HG02759 (cell line): Measurements from ENCODE around the gene WDR1.
A peak's percentile ranks its signal among the peaks of the same experiment; 100 is the strongest.

Source experiments
- ATAC-seq: cut with Tn5 transposase; IDR thresholded peaks from one replicate; pipeline ENCODE4 v1.9.1; 2021; ENCODE audit warnings: mild to moderate bottlenecking, moderate library complexity; ENCODE audit not compliant: unreplicated experiment

Gene WDR1, protein sequence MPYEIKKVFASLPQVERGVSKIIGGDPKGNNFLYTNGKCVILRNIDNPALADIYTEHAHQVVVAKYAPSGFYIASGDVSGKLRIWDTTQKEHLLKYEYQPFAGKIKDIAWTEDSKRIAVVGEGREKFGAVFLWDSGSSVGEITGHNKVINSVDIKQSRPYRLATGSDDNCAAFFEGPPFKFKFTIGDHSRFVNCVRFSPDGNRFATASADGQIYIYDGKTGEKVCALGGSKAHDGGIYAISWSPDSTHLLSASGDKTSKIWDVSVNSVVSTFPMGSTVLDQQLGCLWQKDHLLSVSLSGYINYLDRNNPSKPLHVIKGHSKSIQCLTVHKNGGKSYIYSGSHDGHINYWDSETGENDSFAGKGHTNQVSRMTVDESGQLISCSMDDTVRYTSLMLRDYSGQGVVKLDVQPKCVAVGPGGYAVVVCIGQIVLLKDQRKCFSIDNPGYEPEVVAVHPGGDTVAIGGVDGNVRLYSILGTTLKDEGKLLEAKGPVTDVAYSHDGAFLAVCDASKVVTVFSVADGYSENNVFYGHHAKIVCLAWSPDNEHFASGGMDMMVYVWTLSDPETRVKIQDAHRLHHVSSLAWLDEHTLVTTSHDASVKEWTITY

DNA sequence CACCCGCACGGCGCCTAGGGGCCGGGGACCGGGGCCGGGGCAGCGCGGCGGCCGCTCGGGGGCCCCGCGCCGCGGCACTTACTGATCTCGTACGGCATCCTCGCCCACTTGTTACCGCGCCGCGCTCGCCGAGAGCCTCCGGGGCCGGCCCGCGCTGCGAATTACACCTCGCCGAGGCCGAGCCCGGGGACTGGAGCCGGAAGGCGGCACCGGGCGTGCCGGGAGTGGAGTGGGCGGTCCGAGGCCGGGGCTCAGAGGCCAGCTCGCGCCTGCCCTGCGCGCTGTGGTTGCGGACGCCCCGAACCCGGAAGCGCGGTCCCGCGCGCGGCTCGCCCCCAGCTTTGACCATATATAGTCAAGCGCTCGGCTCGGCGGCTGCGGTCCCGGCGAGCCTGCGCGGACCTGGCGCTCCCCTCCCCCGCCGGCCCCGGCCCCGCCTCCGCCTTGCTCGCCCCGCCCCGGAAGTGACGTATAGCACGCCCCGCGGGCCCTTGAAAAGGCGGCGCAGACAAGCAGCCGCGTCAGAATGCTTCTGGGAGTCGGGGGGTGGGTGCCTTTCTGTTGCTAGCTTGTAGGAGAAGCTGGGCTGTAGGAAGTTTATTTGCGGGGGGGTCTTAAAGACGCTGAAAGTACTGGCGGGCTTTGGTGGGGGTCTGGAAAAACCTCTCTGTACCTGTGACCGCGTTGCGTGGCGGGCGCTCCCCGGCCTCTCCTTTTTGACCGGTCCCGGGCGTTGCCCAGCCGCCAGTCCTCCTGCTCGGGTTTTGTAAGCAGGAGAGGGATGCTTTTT is at the start of gene WDR1:
Gene WDR1 (minus strand): TSS at position 231 of the 790 bp plus-strand sequence. CDS start 133 bp downstream, at position 98.
- ATAC-seq = peak; percentile 90

DNA sequence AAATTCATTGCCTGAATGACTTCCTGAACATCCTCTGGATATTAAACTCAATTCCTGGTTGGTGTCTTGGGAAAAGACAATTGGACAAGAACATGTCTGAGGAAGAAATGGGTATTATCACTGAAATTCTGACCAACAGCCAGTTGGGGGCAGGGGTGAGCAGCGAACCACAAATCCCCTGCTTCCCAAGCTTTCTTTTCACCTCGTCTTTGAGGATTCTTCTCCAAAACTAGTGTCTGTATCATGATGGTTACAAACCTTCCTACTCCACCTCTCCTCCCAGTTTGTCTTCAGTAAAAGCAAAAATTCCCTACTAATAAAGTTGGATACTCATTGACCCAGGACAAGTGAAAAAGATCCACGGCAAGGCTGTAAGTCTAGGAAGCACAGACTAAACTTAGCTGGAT is 48.3 kb upstream of the WDR1 start:
- no peak for ATAC-seq

GRCh38 chr4:10163296-10163695 is 46.7 kb upstream of the WDR1 start:
- no peak for ATAC-seq

DNA sequence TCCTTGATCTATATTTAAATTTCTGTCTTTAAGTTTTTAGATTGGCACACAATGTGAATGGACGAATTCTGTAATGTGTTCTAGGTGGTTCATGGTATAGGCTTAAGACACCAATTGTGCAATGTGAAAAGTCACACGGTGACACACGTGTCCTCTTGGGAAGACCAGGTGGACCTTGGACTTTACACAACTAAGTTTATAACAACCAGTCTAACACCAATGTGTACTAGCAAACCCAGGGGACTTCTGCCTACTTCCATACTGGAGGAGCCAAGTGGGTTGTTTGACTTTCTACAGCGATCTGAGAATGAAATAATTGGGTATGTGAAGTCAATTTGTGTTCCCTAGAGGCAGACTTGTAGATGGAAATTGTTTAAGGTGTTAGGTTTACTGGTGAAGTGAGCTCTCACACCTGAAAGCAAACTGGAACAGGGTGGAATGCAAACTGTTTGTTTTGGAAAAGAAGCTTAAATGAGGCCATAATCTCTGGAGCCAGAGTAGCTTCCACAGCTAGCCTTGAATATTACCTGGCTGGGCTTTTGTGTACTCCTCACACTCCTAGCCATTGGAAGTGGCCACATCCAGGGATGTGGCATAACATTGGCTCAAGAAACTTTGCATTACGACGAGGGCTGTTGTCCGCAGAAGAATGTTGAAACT is 45.9 kb upstream of the WDR1 start:
- ATAC-seq = no peak

DNA sequence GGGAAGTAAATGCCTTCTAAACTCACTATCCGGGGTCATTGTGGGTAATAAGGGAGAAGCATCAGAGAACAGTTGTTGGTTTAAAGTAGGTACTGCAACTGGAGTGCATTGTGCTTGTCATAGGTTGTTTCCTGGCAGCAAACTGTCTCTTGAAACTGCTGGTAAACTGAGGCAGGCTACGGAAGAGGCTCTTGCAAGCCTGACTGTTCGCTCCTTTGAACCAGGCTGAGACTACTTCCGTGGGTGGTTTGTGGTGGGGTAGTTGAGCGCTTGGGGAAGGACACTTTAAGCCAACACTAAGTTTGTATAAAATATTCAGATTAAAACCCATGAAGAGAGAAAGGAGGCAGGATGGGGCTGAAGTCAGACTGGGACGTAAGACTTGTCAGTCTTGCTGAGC is 45.2 kb upstream of the WDR1 start:
- no peak for ATAC-seq

DNA sequence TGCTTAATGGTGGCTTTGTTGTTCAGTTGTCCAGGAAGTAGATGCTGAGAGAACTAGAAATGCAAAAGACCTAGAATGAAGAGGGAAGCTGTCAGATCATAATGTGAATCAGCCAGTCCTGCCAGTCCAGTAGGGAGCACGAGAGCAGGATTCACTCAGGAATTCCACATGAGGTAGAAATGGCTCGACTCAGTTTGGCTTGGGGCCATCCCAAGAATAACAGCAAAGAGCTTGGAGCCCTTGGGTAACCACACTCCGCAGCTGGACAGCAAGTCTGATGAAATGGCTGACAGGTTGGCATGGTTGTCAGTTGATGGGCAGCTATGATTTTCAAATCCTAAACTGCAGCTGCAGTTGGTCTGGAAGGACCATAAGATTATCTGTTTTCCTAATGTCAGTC is 44.5 kb upstream of the WDR1 start:
- no peak for ATAC-seq

DNA sequence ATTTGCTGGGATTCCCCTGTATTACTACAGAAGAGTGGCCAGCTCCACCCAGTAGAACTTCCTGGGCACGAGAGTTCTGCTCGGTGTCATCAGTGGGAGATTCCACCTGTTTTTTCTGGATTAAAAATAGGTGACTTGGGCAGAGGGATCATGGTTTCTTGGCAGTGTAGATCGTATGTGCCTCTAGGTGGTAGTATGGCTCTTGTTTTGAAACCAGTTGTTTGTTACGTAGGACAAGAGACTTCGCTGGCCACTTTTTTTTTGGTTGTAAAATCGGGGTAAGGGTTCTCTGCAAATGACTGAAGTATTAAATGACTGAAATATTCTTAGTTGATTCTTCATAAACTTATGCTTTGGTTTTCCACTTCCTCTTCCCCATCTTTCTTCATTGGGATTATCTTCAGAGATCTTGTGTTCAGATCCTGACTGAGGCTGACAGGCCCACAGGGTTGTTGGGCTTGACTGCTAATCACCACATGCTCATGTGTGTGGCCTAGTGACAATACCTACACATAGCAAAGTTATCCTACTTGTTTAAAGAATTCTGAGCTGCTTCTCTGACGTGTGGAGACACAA is 43.8 kb upstream of the WDR1 start:
- ATAC-seq = no peak

DNA sequence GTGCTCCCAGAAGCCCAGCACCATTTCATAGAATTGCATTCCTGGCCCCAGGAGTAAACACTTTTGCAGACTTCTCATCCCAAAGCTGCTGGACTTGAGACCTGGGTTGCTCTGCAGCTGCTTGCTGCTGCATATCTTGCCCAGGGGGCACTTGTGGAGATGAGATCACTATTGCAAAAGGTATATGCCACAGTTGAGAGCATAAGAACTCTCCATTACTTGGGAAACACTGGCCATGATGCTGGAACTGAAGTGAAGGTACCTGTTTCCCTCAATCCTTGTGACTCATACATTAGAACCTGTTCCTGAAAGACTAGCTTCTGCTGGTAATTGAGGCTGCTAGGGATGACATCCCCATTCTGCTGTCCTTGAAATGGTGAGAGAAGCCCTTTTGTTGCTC is 43.1 kb upstream of the WDR1 start:
- no peak for ATAC-seq

DNA sequence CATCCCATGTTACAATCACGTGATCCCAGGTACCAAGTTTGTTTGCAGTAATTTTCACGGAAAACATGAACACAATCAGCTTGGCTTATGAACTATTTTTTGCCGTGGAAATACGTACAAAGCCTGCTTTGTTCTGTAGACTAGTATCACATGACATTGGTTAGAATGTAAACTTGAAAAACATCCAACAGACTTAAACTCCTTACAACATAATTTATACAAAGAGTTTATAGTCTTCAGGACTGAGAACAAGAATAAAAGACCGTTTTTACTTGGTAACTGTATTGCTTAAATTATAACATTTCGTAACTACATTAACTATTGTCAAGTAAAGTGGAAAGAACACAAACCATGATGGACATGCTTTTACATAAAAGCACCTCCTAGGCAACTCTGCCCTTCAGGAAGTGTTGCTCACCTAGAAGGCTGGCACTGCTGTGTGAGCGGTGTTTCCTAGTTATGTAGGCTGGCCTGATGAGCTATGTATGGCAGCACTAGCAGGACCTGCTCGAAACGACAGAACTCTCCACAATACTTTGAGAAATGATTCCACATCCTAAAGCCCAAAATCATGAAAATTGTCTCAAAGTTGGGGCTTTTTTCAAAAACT is 41.8 kb upstream of the WDR1 start:
- ATAC-seq = no peak

DNA sequence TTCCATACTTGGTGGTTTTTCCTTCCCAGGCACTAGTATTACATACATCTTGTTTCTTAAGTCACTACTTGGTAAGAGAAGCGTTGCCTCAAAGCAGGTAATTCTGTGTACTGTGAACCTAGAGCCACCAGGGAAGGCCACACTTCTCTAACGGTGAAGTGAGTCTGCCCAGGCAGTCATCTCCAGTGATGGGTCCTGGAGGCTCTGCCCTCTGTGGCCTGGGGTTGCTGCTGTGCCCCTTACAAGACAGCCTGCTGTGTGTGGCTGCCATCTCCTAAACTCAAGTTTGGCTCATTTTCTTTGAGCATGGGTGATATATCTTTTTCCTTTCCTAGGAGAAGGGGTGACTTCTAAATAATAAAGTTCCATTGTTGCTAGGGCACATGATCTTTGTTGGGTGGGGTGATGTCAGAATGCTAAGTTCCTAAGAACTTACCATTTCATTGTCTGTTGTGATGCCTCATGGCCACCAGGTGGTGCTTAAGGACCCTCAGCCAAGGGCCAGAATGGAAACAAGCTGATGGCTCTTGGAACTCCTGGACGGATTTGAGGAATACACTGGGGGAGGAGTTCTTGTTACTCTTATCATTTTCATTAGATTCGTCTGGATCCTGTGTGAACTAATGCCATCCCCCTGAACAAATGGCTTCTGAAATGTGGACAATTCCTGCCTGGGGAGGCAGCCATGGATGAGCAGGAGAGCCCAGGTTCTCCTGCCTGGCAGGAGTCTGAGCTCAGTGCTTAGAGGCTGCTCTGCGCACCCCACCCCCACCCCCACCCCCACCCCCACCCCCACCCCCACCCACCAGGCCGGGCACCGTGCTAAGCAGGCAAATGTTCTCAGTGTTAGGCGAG is 41.1 kb upstream of the WDR1 start:
- ATAC-seq = peak; percentile 76

GRCh38 chr4:10154241-10154640 is 37.6 kb upstream of the WDR1 start:
- ATAC-seq = no peak

DNA sequence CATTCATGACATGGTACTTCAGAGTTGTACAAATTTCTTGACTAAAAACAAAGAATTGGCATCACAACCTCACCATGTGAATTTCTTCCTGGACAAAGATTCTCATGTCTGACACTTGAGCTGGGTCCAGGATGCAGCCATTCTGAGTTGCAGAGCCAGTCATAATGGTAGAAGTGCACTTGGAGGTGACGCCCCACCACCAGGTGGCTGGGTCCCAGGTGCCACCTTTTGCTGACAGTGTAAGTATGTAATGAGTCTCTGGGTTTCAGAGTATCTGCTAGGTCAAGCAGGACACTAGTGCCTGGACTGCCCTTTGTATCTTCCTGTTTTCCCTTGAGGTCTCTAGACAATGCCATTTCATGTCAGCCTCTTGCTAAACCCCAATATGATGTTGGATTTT is 36.6 kb upstream of the WDR1 start:
- no peak for ATAC-seq

GRCh38 chr4:10151182-10151581 is 34.6 kb upstream of the WDR1 start:
- peak; percentile 67 for ATAC-seq

DNA sequence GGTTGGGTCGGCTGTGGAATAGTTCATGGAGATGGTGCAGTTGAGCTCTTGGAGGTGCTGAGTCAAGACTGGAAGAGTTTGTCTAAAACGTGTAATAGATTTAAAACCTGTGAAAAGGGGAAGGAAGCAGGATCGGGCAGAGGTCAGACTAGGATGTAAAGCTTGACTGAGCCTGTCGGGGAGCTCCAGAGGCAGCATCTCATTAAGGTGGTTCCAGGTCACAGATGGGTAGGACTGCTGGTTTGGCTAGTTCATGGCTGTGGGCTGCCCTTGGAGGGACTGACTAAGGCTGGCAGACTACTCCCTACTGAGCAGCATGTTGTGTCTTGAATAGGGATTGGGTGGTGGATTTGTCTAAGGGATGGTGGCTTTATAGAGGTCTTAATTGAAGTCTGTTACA is 28.4 kb upstream of the WDR1 start:
- ATAC-seq = no peak

DNA sequence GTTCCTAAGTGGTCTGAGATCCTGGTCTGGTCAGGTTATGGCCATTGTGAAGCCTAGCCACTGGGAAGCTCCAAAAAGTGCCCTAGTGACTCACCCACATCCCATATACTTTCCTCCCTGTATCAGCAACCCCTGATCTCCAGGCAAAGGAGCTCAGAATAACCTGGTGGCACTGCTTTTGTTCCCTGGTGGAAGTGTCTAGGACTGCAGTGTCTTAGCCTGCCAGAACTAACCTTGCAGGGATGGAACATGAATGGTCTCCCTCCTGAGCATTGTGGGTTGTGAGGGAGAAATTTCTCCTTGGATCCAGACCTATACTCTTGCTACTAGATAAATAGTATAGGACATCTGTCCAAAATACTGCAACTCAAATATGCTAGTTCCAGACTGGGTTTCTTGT is 27.9 kb upstream of the WDR1 start:
- no peak for ATAC-seq

- no peak for ATAC-seq
These were observed 26.6 kb upstream of the WDR1 start for GRCh38 chr4:10143171-10143570.

GRCh38 chr4:10140866-10141759 is 24.5 kb upstream of the WDR1 start:
- ATAC-seq = no peak

- ATAC-seq = no peak
These were observed 22.9 kb upstream of the WDR1 start for GRCh38 chr4:10139518-10139917.

DNA sequence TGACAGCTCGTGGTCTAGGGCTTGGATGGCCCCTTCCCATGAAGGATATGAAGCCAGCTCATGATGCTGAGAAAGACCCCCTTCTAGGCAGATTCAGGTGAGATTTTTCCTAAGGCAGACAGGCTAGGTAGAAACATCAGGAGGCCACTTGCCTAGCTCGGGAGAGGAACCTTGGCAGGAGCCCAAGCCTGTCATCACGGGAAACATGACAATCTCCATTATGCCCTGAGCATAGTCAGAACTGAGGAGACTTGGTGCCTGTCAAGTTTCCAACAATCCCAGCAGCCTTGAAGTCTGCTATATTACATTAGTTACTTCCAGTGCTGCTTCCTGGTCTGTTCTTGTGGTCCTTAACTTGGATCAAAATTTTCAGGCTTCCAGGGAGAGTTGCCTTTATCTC is 18.7 kb upstream of the WDR1 start:
- no peak for ATAC-seq
